ENCODE data around the gene BLM.
"Not testable (repeated sequence)": the region's sequence is repeated elsewhere in the genome, so short reads cannot be mapped to it uniquely, and the experiment has no call there.

The BLM gene

DNA sequence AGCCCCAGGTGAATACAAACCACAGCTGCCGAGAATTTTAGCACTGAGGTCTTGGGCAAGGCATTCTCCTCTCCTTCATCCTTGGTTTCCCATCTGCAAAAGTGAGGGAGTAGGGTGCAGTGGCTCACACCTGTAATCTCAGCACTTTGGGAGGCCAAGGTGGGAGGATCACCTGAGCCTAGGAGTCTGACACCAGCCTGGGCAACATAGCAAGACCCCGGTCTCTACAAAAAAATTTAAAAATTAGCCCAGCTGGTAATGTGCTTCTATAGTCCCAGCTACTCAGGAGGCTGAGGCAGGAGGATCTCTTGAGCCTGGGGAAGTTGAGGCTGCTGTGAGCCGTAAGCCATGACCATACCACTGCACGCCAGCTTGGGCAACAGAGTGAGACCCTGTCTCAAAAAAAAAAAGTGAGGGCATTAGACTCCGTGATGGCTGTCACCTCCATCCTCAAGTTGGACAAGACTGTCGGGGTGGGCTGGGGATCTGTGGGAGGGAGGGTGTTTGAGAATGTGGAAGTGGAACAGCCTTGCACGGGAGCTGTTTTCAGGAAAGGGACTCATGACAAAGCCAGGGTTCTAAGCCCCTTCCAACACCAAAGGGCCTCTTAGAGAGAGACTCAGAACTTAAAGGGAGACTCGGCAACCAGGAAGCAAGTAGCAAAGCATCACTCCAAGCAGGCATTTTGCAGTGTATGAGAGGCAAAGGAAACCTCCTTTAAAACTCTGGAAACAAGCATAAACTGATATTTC lies 105.2 kb downstream of the BLM start:
- DNase-seq (ENCODE audit: low spot score) = no peak

DNA sequence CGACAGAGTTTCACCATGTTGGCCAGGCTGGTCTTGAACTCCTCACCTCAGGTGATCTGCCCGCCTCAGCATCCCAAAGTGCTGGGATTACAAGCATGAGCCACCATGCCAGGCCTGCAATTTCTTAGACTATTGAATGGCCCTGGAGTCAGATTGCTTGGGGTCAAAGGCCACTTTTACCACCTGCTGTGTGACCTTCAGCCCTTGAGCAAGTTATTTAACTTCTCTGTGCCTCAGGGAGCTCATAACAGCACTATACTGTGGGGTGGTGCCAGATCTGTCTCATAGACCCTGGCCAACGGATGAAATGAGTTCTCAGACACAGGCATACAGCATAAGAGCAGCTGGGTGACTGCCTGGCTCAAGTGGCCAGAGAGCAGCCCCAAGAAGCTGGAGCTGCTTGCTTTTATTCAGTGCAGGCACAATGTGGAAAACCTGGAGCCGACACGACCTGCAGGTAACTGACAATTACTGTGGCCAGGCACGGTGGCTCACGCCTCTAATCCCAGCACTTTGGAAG lies 106.4 kb downstream of the BLM start:
- no peak for DNase-seq (ENCODE audit: low spot score)

DNA sequence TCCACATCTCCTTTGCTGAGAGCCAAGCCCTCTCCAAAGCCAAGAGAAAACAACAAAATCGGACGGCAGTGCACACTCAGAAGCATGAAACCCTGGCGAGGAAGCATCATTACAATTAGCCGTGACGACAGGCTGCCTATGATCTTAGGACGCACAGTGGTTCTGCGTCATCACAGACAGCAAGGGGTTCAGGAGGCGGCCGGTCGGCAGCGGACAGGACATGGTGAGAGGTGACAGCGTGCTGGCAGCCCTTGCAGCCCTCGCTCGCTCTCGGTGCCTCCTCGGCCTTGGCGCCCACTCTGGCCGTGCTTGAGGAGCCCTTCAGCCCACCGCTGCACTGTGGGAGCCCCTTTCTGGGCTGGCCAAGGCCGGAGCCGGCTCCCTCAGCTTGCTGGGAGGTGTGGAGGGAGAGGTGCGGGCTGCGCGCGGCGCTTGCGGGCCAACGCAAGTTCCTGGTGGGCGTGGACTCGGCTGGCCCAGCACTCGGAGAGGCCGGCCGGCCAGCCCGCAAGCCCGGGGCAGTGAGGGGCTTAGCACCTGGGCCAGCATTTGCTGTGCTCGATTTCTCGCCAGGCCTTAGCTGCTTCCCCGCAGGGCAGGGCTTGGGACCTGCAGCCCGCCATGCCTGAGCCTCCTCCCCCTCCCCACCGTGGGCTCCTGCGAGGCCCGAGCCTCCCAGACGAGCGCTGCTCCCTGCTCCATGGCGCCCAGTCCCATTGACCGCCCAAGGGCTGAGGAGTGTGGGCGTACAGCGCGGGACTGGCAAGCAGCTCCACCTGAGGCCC lies 108.2 kb downstream of the BLM start:
- not testable (repeated sequence) for DNase-seq (ENCODE audit: low spot score)

DNA sequence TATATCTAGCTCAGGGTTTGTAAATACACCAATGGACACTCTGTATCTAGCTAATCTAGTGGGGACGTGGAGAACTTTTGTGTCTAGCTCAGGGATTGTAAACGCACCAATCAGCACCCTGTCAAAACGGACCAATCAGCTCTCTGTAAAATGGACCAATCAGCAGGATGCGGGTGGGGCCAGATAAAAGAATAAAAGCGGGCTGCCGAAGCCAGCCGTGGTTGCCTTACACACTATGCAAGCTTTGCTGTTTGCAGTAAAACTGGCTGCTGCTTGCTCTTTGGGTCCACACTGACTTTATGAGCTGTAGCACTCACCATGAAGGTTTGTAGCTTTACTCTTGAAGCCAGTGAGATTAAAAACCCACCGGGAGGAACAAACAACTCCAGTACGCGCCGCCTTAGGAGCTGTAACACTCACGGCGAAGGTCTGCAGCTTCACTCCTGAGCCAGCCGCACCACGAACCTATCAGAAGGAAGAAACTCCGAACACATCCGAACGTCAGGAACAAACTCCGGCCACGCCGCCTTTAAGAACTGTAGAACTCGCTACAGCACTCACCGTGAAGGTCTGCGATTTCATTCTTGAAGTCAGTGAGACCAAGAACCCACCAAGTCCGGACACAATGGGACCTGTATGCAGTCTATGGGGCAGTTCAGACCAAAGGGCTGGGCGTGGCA lies 109.2 kb downstream of the BLM start:
- DNase-seq (ENCODE audit: low spot score) = not testable (repeated sequence)

DNA sequence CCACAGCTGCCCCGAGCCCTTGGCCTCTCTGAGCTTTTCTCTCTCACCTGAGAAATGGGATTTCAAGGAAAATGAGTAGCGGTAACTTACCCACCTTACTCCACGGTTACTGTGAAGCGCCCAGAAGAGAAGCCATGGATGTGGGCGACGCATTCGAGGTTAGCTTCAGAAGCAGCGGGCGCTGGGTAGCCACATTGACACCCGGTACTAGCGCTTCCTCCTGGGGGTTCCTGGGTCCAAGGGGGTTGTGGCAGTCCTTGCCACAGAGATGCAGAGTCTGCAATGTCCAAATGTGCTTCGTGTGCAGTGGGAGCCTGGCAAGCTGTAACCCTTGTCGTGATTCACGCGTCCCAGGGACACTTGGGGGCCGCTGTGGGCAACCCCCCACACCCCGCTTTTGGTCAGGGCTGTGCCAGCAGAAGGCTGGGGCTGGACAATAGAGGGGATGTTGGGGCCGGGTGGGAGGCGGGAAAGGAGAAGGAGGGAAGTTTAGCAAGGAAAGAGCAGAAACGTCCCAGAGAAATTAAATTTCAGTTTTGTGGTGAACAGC lies 109.8 kb downstream of the BLM start:
- DNase-seq (ENCODE audit: low spot score) = no peak

DNA sequence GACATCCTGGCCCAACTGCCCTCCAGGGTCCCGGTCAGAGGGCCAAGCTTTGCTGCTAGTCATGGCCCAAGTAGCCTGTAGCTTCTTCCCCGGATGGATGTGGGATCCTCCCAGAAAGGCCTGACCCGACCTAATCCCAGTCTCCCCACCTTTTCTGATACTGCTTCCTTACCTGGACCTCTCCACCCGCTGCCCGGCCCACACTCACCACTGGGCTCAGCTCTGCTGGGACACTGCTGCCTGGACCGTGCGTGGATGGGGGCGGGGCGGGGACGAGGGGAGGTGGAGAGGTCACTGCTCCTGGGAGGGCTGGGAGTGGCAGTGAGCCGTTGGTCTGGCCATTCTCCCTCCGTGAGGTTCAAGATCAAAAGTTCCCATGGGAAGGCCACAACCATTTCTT lies 111.0 kb downstream of the BLM start:
- DNase-seq (ENCODE audit: low spot score) = no peak

DNA sequence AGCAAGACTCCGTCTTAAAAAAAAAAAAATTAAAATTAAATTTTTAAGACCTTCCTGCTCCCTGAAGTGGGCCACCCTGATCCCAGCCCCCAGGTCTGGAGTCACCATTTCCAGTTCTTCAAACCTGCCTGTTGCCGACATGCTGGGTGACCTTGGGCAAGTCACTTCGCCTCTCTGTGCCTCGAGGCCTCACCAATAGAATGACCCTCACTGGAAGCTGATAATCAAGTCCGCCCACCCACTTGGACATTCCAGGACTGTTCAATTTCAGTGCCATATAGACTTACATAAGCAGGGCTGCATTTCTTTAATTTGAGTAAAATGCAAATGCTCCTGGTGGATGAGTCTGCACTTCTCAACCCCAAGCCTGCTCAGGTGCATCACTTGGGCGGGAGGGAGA lies 112.0 kb downstream of the BLM start:
- DNase-seq (ENCODE audit: low spot score) = no peak

DNA sequence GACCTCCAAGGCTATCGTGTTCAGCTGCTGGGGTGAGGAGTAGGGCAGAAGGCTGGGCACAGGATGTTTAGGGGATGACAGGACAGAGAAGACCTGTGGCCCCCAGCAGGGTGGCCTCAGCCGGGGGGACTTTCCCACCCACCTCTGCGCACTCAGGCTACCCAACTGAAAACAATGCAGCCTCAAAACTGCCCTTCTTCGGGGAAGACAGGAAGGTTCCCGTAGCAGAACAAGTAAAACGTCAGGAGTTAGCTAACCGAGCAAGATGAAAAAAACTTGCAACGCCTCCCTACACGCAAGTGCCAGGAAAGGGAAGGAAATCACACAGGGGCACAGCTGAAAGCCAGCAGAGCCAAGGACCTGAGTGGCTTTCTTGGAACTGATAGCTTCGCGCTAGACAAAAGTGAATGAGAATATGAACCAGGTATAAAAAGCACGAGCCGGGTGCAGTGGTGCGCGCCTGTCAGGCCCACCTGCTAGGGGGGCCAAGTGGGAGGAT lies 112.8 kb downstream of the BLM start:
- no peak for DNase-seq (ENCODE audit: low spot score)

DNA sequence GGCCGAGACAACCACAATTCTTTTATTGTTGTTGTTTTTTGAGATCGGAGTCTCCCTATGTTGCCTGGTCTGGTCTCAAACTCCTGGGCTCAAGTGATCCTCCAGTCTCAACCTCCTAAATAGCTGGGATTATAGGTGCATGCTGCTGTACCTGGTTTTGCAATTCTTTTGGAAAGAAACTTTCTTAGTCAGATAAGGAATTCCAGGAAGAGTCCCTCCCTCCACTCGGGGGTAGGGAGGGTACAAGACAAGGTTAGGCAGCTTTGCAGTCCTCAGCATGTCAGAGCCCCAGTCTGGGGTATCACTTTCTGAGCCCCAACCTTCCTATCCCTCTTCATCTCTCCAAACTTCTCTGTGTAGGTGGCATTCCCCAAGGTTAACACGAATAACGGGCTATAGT lies 117.5 kb downstream of the BLM start:
- no peak for DNase-seq (ENCODE audit: low spot score)

DNA sequence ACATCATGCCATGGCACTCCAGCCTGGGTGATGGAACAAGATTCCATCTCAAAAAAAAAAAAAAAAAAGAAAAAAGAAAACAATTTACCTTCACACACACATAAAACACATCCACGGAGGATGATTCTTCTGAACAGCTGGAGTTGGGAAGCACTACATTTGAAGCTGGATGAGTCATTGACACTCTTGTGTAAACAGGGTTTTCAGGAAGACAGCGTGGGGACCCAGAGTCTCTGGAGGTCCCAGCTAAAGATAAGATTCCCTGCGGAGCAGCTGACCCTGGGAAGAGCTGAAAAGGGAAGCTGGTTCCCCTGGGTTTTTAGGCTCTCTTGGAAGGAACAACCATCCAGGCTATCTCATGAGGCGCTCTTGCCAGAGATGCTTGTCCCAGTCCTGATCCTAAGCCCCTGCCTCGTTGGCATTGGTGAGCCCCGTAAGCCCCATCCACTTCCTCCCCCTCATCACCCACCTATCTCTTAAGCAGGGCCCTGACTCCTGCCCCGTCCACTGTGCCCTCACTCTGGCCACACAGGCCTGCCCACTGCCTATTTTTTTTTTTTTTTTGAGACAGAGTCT lies 119.2 kb downstream of the BLM start:
- no peak for DNase-seq (ENCODE audit: low spot score)

DNA sequence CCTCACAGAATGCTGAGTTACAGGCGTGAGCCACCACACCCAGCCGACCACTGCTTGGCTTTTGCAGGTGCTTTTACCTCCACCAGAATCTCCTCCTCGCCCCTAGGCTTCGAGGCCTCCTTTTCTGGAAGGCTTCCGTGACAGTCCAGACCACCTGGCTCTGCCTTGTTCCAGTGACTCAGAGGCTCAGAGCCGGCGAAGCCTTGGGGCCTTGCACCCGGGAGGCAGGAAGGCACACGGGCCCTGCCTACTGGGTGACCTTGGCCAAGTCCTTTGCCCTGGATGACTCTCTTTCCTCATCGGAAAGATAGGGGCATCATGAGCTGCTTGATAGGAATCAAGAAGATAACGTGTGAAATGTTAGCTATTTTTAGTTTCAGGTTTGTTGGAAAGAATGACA lies 119.9 kb downstream of the BLM start:
- DNase-seq (ENCODE audit: low spot score) = no peak

DNA sequence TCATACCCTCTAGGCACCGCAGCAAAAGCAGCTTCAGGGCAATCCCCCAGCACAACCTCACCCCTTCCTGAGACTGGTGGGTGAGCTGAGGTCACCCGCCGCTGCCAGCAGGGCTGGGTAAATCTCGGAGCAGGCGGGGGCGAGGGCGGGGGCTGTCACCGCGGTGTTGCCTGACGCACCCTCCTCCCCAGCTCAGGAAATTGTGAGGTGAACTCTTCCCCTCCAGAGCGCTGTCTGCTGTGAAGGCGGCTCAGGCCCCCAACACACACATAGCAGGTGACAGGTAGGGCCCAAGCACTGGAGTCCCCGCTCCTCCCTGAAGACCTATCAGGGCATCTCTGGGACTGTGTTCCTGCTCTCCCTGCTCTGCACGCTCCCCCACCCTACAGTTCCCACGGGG lies 121.0 kb downstream of the BLM start:
- DNase-seq (ENCODE audit: low spot score) = no peak

DNA sequence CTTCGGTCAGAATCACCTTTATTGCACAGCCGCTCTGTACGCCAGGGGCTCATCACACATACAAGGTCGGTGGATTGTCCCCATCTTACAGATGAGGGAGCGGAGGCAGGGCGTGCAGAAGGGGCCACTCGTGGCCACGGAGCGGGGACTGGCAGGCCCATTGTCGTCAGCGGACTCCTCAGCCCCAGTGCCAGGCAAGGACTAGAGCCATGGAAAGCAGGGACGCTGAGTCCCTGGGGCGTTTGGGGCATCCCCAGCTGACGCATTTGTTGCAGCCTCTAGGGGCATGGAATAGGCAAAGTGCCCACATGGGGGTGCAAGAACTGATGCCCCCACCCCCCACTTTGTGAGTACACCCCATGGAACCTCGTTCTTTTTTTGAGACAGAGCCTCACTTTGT lies 121.4 kb downstream of the BLM start:
- DNase-seq (ENCODE audit: low spot score) = no peak

DNA sequence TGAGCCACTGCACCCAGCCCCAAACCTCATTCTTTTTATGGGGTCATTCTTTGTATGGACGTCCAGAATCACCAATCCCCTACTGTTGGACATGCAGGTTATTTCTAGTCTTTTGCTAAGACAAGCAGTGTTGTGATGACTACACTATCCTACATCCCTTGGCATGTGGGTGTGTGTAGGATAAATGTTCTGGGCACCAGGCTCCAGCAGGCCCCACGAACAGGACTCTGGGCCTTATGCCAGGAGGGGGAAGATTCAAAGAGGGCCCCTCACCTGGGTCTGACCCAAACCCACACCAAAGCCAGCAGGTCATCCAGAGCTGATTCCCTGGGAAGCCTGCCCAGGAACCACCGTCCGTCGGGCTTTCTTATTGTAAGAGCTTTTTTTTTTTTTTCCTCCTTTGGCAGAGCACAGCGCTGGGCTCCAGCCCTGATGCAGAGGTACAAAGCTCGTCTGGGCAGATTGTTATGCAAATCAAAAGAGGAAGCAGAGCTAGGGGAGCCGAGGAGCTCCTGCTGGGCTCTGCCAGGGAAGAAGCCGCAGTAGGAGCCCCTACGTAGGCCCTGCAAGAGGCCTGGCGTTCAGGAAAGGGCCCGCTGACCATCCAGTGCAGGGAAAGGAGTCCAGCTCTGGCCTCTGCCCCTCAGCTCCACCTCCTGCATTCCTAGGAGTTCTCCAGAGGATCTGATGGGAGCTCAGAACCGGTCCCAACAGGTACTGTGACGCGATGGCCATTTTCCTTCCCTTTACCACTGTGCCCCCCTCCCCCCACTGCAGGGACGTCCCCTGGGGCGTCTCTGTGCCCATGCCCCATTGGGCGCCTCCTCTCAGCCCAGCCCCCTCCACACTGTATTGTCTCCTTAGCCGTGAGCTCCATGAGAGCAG lies 122.3 kb downstream of the BLM start:
- DNase-seq (ENCODE audit: low spot score) = no peak

DNA sequence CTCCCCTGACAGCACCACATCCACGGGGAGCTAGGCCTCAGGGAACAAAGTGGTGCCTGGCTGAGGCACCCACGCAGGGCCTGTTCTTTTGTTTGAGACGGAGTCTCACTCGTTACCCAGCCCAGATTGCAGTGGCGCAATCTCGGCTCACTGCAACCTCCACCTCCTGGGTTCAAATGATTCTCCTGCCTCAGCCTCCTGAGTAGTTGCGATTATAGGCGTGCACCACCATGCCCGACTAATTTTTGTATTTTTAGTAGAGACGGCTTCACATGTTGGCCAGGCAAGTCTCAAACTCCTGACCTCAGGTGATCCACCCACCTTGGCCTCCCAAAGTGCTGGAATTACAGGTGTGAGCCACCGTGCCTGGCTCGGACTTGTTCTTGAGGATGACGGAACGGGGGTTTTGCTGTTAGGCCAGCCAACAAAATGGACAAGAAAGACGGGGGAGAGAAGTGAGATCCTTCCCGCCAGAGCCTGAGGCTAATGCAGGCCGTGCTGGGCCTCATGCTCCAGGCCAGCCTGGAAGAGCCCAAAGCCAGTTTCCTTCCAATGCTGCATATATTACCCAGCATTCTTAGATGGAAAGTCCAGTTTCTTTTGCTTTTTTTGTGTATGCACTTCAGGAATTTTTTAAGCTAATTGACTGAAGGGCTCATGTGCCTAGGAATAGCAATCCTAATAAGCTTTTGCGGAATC lies 123.2 kb downstream of the BLM start:
- DNase-seq (ENCODE audit: low spot score) = no peak

DNA sequence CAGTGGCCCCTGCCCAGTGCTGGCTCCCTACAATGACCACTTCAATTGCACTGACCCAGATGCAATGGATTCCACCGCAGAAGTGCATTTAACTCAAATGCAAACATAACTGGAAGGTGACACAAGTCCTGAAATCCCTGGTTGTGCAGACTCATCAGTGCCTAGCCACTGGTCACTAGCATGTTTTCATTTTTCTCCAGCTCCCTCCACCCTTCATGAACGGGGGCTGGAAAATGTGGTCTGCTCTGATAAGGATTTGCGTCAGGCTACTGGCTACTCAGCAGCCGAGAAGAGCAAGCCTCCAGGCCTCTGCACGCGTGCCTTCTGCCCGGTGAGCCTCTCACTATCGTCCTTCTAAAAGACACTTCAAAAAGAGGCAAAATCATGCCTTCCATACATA lies 123.8 kb downstream of the BLM start:
- DNase-seq (ENCODE audit: low spot score) = no peak

DNA sequence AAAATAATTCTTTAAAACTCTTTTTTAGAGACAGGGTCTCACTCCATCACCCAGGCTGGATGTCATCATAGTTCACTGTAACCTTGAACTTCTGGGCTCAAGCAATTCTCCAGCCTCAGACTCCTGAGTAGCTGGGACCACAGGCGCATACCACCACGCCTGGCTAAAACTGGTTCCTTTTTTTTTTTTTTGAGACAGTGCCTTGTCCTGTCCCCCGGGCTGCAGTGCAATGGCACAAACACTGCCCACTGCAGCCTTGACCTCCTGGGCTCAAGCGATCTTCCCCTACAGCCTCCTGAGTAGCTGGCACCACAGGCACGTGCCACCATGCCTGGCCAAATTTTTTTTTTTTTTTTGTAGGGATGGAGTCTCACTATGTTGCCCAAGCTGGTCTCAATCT lies 127.5 kb downstream of the BLM start:
- DNase-seq (ENCODE audit: low spot score) = no peak

DNA sequence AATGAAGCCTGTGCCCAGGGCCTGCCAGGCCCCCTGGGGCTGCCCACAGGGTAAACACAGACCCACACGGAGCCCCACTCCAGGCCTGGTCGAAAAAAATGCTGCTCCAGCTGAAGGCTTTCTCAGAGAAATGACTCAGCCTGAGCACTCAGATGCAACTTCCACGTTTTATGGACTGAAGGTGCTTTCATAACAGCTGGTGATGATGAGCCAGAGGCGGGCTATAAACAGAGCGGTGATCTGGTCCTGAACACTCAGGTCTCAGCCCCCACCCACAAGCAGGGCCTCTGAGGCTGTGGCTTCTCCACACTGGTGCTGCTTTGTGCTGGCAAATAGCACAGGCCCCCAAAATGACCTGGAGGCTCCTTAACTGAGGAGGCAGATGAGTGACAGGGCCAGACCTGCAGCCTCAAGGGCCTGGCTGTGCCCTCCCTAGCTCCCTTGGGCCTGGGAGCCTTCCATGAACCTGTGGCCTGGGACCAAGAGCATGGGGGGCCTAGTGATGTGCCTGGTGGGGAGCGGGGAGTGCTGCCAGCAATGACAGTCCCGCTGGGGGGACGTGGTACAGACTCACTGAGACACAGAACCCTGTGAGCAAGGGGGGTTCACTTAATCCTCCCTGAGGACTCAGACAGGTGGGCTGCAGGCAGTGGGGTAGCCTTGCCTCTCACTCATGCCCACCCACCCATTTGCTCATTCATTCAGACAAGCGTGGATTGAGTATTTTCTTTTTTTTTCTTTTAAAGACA lies 128.2 kb downstream of the BLM start:
- DNase-seq (ENCODE audit: low spot score) = peak; percentile 53

DNA sequence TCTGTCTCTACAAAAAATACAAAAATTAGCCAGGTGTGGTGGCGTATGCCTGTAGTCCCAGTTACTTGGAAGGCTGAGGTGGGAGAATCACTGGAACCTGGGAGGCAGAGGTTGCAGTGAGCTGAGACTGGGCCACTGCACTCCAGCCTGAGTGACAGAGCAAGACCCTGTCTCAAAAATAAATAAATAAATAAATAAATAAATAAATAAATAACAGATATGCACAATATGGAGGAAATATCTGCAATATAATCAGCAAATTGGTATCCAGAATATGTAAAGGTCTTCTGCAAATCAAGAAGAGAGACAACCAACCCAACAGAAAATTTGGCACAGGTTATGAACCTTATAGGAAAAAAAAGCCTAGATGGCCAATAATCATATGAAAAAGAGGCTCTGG lies 132.3 kb downstream of the BLM start:
- not testable (repeated sequence) for DNase-seq (ENCODE audit: low spot score)

DNA sequence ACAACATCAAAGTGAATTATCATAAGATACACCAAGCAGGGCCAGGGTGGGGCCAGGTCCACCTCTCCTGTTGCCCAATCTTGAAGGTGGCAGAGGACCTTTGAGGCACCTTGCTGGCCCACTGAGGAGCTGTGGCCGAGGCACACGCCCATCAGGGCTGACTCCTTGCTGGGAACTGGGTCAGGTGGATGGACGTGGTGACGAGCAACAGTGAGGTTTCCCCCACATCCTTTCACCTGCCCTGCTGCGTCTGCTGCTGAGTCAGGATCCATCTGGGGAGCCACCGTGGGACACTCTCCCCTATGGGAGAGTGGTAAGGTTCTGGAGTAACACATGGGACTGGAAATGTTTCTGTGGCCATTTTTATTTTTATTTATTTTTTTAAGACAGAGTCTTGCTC lies 134.0 kb downstream of the BLM start:
- DNase-seq (ENCODE audit: low spot score) = no peak

All from kidney capillary endothelial cell (primary cell).